HG02943 (cell line): ENCODE results near the gene TFCP2L1.

ENCODE experiments used
- ATAC-seq: cut with Tn5 transposase; IDR thresholded peaks from one replicate; pipeline ENCODE4 v1.9.1; 2021; ENCODE audit warnings: mild to moderate bottlenecking, low read depth, moderate library complexity; ENCODE audit not compliant: unreplicated experiment

TFCP2L1 gene

DNA sequence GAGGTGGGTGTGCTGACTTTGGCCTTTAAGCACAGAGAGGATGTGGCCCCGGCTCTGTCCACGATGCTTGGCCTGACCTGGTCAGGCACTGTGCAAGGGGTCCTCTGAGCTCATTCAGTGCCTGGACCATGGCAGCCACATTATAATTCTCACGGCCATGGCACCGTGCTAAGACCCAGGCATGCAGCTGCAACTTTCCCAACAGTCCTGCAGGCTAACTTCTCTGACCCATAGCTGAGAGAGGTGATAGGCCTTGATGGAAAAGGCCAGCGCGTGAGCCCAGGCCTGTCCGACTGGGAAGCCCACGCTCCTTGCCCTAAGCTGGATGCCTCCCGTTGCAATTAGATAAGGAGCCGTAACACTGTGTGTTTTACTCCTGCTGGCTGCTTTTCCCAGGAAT lies 99.9 kb downstream of the TFCP2L1 start:
- no peak for ATAC-seq

DNA sequence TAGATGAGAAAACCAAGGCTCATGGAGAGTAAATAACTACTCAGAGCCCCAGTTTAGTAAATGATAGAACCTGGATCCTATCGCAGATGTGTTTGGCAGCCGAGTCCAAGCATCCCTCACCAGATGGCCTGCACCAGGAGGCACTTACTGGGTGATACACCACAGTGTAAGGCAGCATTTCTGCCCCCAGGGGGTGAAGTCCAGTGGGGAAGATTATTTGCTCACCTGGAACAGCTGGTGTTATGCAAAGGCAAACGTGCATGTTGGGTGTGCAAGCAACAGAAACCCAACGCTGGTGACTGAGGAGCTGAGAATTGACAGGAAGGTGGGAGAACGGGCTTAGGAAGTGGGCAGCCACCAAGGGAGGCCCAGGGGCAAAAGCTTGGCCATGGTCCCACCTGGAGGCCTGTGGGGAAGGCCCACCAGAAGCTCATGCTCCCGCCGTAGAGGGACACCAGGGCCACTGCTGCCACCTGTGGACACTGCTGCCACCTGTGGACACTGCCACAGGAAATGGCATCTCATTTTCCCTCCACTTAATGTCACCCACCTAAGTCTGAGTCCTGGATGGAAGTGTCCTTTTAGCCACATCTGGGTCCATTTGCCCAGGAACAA lies 100.6 kb downstream of the TFCP2L1 start:
- ATAC-seq, result no peak

DNA sequence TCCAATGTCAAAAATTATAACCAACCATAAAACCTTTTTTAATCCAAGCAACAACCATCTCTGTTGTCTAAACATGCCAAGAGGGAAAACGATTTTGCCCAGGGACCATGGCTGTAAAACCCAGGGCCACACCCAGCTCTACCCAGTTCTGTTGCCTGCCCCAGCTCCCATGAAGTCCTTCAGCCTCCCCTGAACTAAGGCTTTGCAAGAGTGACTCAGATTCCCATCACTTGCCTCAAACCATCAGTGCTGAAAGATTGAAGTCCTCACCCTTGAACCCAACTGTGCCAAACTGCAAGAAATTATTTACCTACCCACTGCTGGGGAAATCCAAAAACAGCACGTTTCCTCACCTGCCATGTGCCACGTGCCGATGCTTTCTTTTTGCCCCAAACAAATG lies 102.5 kb downstream of the TFCP2L1 start:
- ATAC-seq, result no peak

DNA sequence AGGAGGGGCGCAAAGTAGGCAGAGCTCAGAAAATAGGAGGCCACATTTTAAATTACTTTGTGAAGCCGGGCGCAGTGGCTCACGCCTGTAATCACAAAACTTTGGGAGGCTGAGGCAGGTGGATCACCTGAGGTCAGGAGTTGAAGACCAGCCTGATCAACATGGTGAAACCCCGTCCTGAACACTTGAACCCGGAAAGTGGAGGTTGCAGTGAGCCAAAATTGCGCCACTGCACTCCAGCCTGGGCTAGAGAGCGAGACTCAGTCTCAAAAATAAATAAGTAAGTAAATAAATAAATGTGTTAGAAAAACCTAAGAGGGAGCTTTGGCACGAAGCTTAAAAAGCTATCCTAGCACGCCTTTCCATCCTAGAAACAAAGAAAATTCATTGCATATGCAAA lies 105.5 kb downstream of the TFCP2L1 start:
- no peak for ATAC-seq

DNA sequence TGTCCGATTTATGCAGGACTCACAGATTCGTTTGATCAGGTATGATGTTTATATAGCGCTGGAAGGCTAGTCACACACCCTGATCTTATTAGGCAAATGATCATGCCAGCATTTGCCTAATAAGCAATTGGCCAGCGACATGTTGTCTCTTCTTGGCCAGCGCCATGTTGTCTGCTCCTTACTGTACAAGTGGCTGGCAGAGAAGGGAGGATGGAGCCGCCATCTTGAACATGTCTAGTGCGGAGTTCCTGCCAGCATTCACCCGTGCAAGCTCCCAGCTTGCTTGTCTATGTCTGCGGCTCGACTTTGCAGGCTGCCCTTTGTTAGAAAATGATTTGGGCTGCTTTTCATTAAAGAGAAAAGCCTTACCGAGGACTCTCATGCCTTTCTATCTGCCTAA lies 106.3 kb downstream of the TFCP2L1 start:
- no peak for ATAC-seq

DNA sequence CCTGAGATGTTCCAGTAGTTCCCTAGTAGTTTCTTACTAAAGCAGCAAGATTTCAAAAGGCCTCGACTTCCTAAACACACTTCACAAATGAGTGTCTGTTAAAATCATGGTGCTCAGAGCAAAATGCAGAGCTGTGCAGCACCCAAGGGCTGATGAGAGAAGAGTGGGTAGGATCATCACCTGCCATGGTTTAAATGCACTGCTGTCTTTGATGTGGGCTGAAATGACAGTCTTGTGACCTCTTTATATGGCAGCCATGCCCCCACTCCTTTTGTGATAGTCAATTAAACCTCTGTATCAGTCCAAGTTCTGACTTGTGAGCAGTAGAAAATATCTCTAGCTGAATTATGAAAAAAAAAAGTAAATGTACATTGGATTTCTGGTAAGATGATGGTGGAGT lies 107.1 kb downstream of the TFCP2L1 start:
- no peak for ATAC-seq

DNA sequence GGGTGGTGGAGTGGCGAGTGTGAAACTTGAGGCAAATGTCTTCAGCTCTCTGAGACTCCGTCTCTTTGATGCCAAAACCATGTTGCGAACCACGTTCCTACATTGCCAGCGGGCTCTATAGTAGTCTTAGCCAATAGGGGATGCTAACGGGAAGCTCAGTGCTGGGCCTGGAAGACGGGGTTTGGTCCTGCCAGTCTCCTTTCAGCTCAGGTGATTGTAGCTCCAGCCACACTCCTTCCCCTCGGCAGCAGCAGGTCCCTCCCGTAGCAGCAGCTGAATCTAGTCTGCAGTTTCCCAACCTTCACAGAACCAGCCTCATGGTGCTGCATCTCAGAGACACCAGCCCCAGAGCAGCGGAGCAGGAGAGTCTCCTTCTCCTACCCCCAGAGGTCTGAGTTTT lies 109.7 kb downstream of the TFCP2L1 start:
- no peak for ATAC-seq

DNA sequence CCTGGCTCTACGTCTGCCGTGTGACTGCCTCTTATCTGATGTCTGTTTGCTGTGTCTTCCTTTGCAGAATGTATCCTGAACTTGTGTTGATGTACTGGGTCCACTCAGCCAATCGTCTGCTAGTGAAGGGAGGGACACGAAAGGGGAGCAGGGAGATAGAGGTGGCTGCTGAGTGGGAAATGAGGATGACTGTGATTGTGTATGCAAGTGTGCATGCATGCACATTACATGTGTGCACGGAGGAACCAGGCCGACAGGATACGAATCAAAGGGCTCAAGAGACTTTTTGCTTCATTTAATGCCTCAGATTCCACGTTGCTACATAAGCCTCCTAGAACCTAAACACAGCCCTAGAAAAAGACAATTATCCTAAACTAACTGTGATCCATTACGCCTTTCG lies 111.2 kb downstream of the TFCP2L1 start:
- ATAC-seq, result no peak

DNA sequence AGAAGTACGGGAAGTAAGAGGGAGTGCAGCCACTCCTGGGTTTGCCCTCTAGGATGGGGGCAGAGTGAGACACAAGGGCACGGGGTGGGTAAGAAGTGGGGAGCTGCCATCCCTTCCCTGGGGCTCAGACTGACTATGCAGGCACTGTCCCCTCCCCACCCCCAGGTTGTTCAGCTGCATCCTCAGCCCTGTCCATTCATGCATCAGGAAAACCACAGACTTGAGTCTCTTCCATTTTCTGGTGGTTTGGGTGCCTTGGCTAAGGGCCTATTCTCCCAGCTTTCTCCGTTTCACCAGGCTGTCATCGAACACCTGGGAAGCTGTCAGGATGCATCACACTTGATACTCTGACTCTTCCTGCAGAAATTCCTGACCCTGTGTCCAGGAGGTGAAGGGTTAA lies 111.9 kb downstream of the TFCP2L1 start:
- no peak for ATAC-seq

DNA sequence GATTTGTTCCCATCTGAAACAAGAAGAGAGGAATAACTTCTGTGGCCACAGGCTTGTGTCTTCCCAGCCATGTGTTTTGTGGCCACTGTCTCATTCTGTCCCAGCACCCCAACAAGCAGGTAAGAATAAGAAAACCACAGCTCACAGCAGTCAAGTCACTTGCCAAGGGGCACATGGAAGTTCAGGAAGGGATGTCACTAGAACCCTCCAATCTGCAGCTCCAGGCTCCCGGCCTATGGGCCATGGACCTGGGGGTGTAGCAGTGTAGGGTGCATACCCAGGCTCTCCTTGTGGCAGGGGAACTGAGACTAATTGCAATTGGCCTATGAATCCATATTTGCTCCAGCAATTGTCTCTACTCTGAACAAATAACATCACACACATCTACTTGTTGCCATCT lies 112.5 kb downstream of the TFCP2L1 start:
- ATAC-seq, result no peak

DNA sequence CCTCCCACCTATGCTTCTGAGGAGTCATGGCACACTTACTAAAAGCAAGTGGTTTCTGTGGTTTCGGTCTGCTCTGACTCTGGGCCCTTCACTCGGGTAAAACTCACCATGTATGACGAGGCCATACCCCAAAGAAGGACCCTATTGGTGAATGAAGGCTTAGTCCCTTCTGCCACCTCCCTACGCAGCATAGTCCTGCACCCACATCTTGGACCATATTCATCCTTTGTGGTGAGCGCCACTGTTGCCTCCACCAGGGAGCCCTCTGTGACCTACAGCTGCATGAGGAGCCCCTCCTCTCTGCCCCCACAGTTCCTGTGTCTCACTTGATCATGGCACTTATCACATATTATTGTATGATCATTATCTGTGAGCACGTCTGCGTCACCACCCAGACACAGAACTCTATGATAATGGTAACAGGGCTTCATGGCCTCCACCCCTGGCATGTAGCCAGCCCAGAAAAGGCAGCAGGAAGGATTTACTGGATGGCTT lies 113.3 kb downstream of the TFCP2L1 start:
- ATAC-seq, result no peak

DNA sequence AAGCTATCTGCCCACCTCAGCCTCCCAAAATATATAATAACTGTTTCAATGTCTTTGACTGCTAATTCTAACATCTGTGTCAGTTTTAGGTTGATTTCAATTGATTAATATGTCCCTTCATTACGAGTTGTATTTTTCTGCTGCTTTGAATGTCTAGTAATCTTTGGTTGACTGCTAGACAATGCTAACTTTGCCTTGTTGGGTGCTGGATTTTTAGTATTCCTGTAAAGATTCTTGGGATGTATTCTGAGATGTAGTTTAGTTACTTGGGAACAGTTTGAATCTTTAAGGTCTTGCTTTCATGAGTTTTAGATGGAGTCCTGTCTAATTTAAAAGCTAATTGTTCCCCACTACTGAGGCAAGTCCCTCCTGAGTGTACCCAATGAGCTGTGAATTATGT lies 114.4 kb downstream of the TFCP2L1 start:
- ATAC-seq, result no peak

DNA sequence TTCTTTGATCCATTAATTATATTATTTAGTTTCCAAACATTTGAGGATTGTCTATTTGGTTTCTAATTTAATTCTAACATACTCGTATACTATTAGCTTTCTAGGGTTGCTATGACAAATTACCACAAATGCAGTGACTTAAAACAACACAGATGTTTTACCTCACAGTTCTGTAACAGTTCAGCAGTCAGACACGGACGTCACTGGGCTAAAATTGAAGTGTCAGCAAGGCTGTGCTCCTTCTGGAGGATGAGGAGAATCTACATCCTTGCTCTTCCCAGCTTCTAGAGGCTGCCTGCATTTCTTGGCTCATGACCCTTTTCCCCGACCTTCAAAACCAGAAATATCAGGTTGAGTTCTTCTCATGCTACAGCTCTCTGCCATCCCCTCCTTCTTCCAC lies 117.6 kb downstream of the TFCP2L1 start:
- ATAC-seq, result no peak
